Posterior vena cava (tissue), 2 donors: ENCODE measurements around the gene PSORS1C2. TPM values are rescaled to one million over a fixed set of nuclear protein-coding genes. Genes with fewer than 3 reads are reported as not detected.
"Not testable (repeated sequence)": the region's sequence is repeated elsewhere in the genome, so short reads cannot be mapped to it uniquely, and the experiment has no call there.

Experiments
- DNase-seq: peaks from one replicate; pipeline ENCODE4 v3.0.0-alpha.2; 2020; ENCODE audit warnings: low spot score
- intact Hi-C, 2 donors: fragments of 100-400 bp; cut with DNase I; formaldehyde crosslinking; loops; one replicate each; pipeline versions ENCODE4 v1.14.1 to v1.14.2; 2022 to 2023
- long read RNA-seq, 2 donors: library from polyadenylated mRNA; unstranded; transcript quantifications; one replicate each; pipeline ENCODE4 v2.0.0, GENCODE V29; 2020 to 2021
- total RNA-seq, 2 donors: library from RNA; stranded (reverse); fragmentation: NEBNext Ultra II Directional; extraction: Animal tissue kit (Norgen Biotek cat#: 25700); gene quantifications; one replicate each; pipeline ENCODE4 v1.2.1, GENCODE V29; 2021
- donor health status: DM: yes; HTN: yes; CAD: no.
- donor health status: DM: yes; HTN: yes; CAD: no.

PSORS1C2 gene
- total RNA-seq = not detected
- long read RNA-seq, donor 1 = 0 reads
- long read RNA-seq, donor 2 = 0 reads

- intact Hi-C loops = loop anchor here in 1 of 2 donors (5.0 kb wide), 2 partner anchors 53 to 228 kb away; no protein-coding TSS in a partner anchor
Measured at GRCh38 chr6:31138982-31139381, at the start of gene PSORS1C2. Gene PSORS1C2, minus strand, starts transcription at chr6:31139066. Its CDS starts 40 bp downstream, at chr6:31139026.

GRCh38 chr6:31187780-31188194, 48.9 kb upstream of the PSORS1C2 start:
- intact Hi-C loops = no loop called here
- DNase-seq = no peak

More at GRCh38 chr6:31138982-31139381, at the start of gene PSORS1C2:
- DNase-seq = no peak

- intact Hi-C loops = no loop called here
- peak; percentile 85 for DNase-seq
Measured at GRCh38 chr6:31186052-31186734, 47.3 kb upstream of the PSORS1C2 start.

GRCh38 chr6:31185695-31186051, 46.8 kb upstream of the PSORS1C2 start:
- not testable (repeated sequence) for DNase-seq
- intact Hi-C loops = loop anchor here in 1 of 2 donors (1.0 kb wide), 1 partner anchor 23 kb away; no protein-coding TSS in a partner anchor

- DNase-seq, intact Hi-C loops: not testable (repeated sequence)
Measured at GRCh38 chr6:31183859-31184258, 45.0 kb upstream of the PSORS1C2 start.

GRCh38 chr6:31183287-31183686, 44.4 kb upstream of the PSORS1C2 start:
- DNase-seq = not testable (repeated sequence)

GRCh38 chr6:31180500-31180899, 41.6 kb upstream of the PSORS1C2 start:
- DNase-seq = peak; percentile 94
- intact Hi-C loops = no loop called here

More at GRCh38 chr6:31183287-31183686, 44.4 kb upstream of the PSORS1C2 start:
- intact Hi-C loops = not testable (repeated sequence)

- peak; percentile 69 for DNase-seq
- intact Hi-C loops = no loop called here
Measured at GRCh38 chr6:31179896-31180295, 41.0 kb upstream of the PSORS1C2 start.

- intact Hi-C loops = no loop called here
- peak; percentile 46 for DNase-seq
Measured at GRCh38 chr6:31179042-31179386, 40.1 kb upstream of the PSORS1C2 start.

- intact Hi-C loops = no loop called here
- no peak for DNase-seq
Measured at GRCh38 chr6:31178143-31179041, 39.5 kb upstream of the PSORS1C2 start.

- no peak for DNase-seq
- intact Hi-C loops = no loop called here
Measured at GRCh38 chr6:31175971-31176370, 37.1 kb upstream of the PSORS1C2 start.

GRCh38 chr6:31174378-31174777, 35.5 kb upstream of the PSORS1C2 start:
- DNase-seq = peak; percentile 44

GRCh38 chr6:31173406-31173805, 34.5 kb upstream of the PSORS1C2 start:
- peak; percentile 52 for DNase-seq
- intact Hi-C loops = no loop called here

More at GRCh38 chr6:31174378-31174777, 35.5 kb upstream of the PSORS1C2 start:
- intact Hi-C loops = no loop called here

GRCh38 chr6:31172973-31173384, 34.1 kb upstream of the PSORS1C2 start:
- DNase-seq = peak; percentile 48
- intact Hi-C loops = no loop called here

GRCh38 chr6:31171931-31172905, 33.4 kb upstream of the PSORS1C2 start:
- DNase-seq = peak; percentile 58
- intact Hi-C loops = no loop called here

- intact Hi-C loops = no loop called here
- no peak for DNase-seq
Measured at GRCh38 chr6:31170987-31171671, 32.3 kb upstream of the PSORS1C2 start.

- no peak for DNase-seq
- intact Hi-C loops = no loop called here
Measured at GRCh38 chr6:31170600-31170881, 31.7 kb upstream of the PSORS1C2 start, which contains the start of gene POU5F1. Gene POU5F1, minus strand, starts transcription at chr6:31170682. Its CDS starts 62 bp downstream, at chr6:31170620.

GRCh38 chr6:31169858-31170599, 31.2 kb upstream of the PSORS1C2 start:
- DNase-seq, intact Hi-C loops: not testable (repeated sequence)
